PC-9 (cell line): ENCODE data around the gene LATS2. TPM values are rescaled to one million over a fixed set of nuclear protein-coding genes. Genes with fewer than 3 reads are reported as not detected.

Experiments
- BruUV-seq: library from RNA; stranded (reverse); fragments of 400-500 nt; replicated peaks from 2 replicates; lab custom pipeline; 2021; lab: Mats Ljungman, UMichigan
- CTCF ChIA-PET: fragments of 300-600 bp; sonication (Branson Sonifier 250); formaldehyde crosslinking; loops from one replicate; lab custom pipeline; 2022; ENCODE audit warnings: antibody characterized with exemption; lab: Charles Lee
- POLR2A ChIA-PET: fragments of 300-600 bp; sonication (Branson Sonifier 250); formaldehyde crosslinking; loops from one replicate; lab custom pipeline; 2022; ENCODE audit warnings: antibody characterized with exemption; ENCODE audit not compliant: unreplicated experiment; lab: Charles Lee
- DNase-seq, 2 experiments: peaks; one replicate each; pipeline versions ENCODE4 v3.0.0 to v3.0.0-alpha.2; 2015 to 2022; ENCODE audit warnings: mixed read lengths in 1 of 2
- H2AFZ ChIP-seq: fragments of 200-600 bp; sonication (generic); 2 replicates; pipeline ENCODE4 v1.8.1; 2017; ENCODE audit warnings: antibody characterized with exemption
- H3F3A ChIP-seq: fragments of 200-600 bp; sonication (generic); 2 replicates; pipeline ENCODE4 v1.8.1; 2017; ENCODE audit warnings: antibody characterized with exemption, mild to moderate bottlenecking, low read depth; ENCODE audit not compliant: insufficient read depth
- H3K27ac ChIP-seq: fragments of 200-600 bp; sonication (generic); 2 replicates; pipeline ENCODE4 v1.6.1; 2016; ENCODE audit warnings: mixed run types
- H3K27me3 ChIP-seq: fragments of 200-600 bp; sonication (generic); 2 replicates; pipeline ENCODE4 v1.6.1; 2016; ENCODE audit warnings: low read depth, mixed run types; ENCODE audit not compliant: insufficient read depth
- H3K36me3 ChIP-seq: fragments of 200-600 bp; sonication (generic); 2 replicates; pipeline ENCODE4 v1.6.1; 2016; ENCODE audit warnings: low read depth, mixed run types
- H3K4me1 ChIP-seq: fragments of 200-600 bp; sonication (generic); replicated peaks from 2 replicates; pipeline ENCODE4 v1.6.1; 2016; ENCODE audit warnings: mixed run types; ENCODE audit not compliant: insufficient read depth
- H3K4me2 ChIP-seq: fragments of 200-600 bp; sonication (generic); 2 replicates; pipeline ENCODE4 v1.6.1; 2017; ENCODE audit warnings: mixed run types
- H3K4me3 ChIP-seq: fragments of 200-600 bp; sonication (generic); 2 replicates; pipeline ENCODE4 v1.6.1; 2016; ENCODE audit warnings: mixed run types
- H3K79me2 ChIP-seq: fragments of 200-600 bp; sonication (generic); 2 replicates; pipeline ENCODE4 v1.6.1; 2017; ENCODE audit warnings: low read depth, mixed run types
- H3K9me2 ChIP-seq: fragments of 200-600 bp; sonication (generic); 2 replicates; pipeline ENCODE4 v1.8.1; 2017; ENCODE audit warnings: mild to moderate bottlenecking; ENCODE audit not compliant: insufficient read depth
- H3K9me3 ChIP-seq: fragments of 200-600 bp; sonication (generic); 2 replicates; pipeline ENCODE4 v1.8.1; 2016; ENCODE audit warnings: low read depth; ENCODE audit not compliant: insufficient read depth
- H4K20me1 ChIP-seq: fragments of 200-600 bp; sonication (generic); 2 replicates; pipeline ENCODE4 v1.8.1; 2017; ENCODE audit not compliant: insufficient read depth
- CTCF ChIP-seq: fragments of 200-600 bp; sonication (generic); conservative IDR thresholded peaks from 2 replicates; pipeline ENCODE4 v1.6.1; 2017; ENCODE audit warnings: mixed run types, antibody characterized with exemption, mild to moderate bottlenecking, moderate library complexity
- EZH2 ChIP-seq: fragments of 200-600 bp; sonication (generic); IDR thresholded peaks from 2 replicates; pipeline ENCODE4 v1.8.0; 2017; ENCODE audit warnings: antibody characterized with exemption, low read depth
- intact Hi-C: fragments of 100-400 bp; cut with micrococcal nuclease; formaldehyde crosslinking; loops from one replicate; pipeline ENCODE4 v1.10.0; 2022; ENCODE audit not compliant: unreplicated experiment
- total RNA-seq: library from RNA; stranded (reverse); gene quantifications from 2 replicates; pipeline ENCODE4 v1.2.3, GENCODE V29; 2021

Gene LATS2
- total RNA-seq, 1 experiment from 2014 or later: 12.3 TPM

- Histone ChIP-seq H3K4me3 (no peak overlapping the region), H3K36me3 (peaks cover 7% of the 10 kb centered on the region; the same call in 1 of the 2 replicates), H3K4me2 (no peak overlapping the region), H2AFZ (no peak overlapping the region), H3K79me2 (no peaks in the 10 kb centered on the region), H3K4me1 (no peaks in the 10 kb centered on the region), H3K27ac (no peak overlapping the region), H3K9me2 (no peaks in the 10 kb centered on the region), H3K27me3 (no peaks in the 10 kb centered on the region), H4K20me1 (no peaks in the 10 kb centered on the region; the same call in 1 of the 2 replicates), H3F3A (no peaks in the 10 kb centered on the region), H3K9me3 (no peaks in the 10 kb centered on the region)
- CTCF ChIA-PET: no interaction called here
- intact Hi-C loops: no loop called here
- POLR2A ChIA-PET: no interaction called here
- no peak for DNase-seq
- TF ChIP-seq CTCF (no peak), EZH2 (no peak)
- BruUV-seq: no TSS peak
These were observed 71.6 kb downstream of the LATS2 start for GRCh38 chr13:20989656-20990321.

- Histone ChIP-seq H3K9me3 (no peaks in the 10 kb centered on the region), H3K79me2 (no peaks in the 10 kb centered on the region), H3K4me2 (no peak overlapping the region), H2AFZ (no peak overlapping the region), H3K36me3 (peaks cover 7% of the 10 kb centered on the region; the same call in 1 of the 2 replicates), H3K4me3 (no peak overlapping the region), H3K27ac (no peak overlapping the region), H3K27me3 (no peaks in the 10 kb centered on the region), H3K4me1 (no peaks in the 10 kb centered on the region), H4K20me1 (no peaks in the 10 kb centered on the region; the same call in 1 of the 2 replicates), H3K9me2 (no peaks in the 10 kb centered on the region), H3F3A (no peaks in the 10 kb centered on the region)
- no TSS peak for BruUV-seq
- ChIA-PET CTCF (no interaction called here), POLR2A (no interaction called here)
- TF ChIP-seq CTCF (no peak), EZH2 (no peak)
- intact Hi-C loops: no loop called here
- no peak for DNase-seq
These were observed 72.3 kb downstream of the LATS2 start for GRCh38 chr13:20988909-20989655.

GRCh38 chr13:20988033-20988908 is 73.1 kb downstream of the LATS2 start:
- intact Hi-C loops: no loop called here
- no peak for DNase-seq
- Histone ChIP-seq H3K79me2 (no peaks in the 10 kb centered on the region), H3K27ac (no peak overlapping the region), H3K36me3 (peaks cover 7% of the 10 kb centered on the region; the same call in 1 of the 2 replicates), H4K20me1 (no peaks in the 10 kb centered on the region; the same call in 1 of the 2 replicates), H2AFZ (no peak overlapping the region), H3K4me2 (no peak overlapping the region), H3K9me2 (no peaks in the 10 kb centered on the region), H3F3A (no peaks in the 10 kb centered on the region), H3K27me3 (no peaks in the 10 kb centered on the region), H3K4me3 (no peak overlapping the region), H3K9me3 (no peaks in the 10 kb centered on the region), H3K4me1 (no peaks in the 10 kb centered on the region)
- CTCF ChIA-PET: no interaction called here
- POLR2A ChIA-PET: no interaction called here
- TF ChIP-seq CTCF (no peak), EZH2 (no peak)
- no TSS peak for BruUV-seq
